Neuronal stem cell (in vitro differentiated cells): ENCODE measurements around the gene LMLN.

Source experiments
- DNase-seq: peaks from one replicate; pipeline ENCODE4 v3.0.0-alpha.2; 2013; ENCODE audit warnings: low spot score
- H2AFZ ChIP-seq: one replicate; pipeline ENCODE4 v1.6.1; 2013; ENCODE audit warnings: mild to moderate bottlenecking, low read length, inconsistent platforms
- H2AK5ac ChIP-seq: 2 replicates; pipeline ENCODE4 v1.6.1; 2013; ENCODE audit warnings: low read depth, mild to moderate bottlenecking, inconsistent platforms, low read length, moderate library complexity, mixed read lengths
- H2BK120ac ChIP-seq: 2 replicates; pipeline ENCODE4 v1.6.1; 2013; ENCODE audit warnings: low read depth, mild to moderate bottlenecking, inconsistent platforms, low read length, moderate library complexity, mixed read lengths
- H2BK12ac ChIP-seq: one replicate; pipeline ENCODE4 v1.6.1; 2013; ENCODE audit warnings: low read length, inconsistent platforms
- H2BK15ac ChIP-seq: 2 replicates; pipeline ENCODE4 v1.6.1; 2013; ENCODE audit warnings: mild to moderate bottlenecking, low read length, inconsistent platforms, mixed read lengths
- H2BK5ac ChIP-seq: one replicate; pipeline ENCODE4 v1.6.1; 2013; ENCODE audit warnings: inconsistent platforms, mild to moderate bottlenecking, low read length, moderate library complexity
- H3K14ac ChIP-seq: one replicate; pipeline ENCODE4 v1.6.1; 2013; ENCODE audit warnings: low read length, inconsistent platforms
- H3K18ac ChIP-seq: 2 replicates; pipeline ENCODE4 v1.6.1; 2013; ENCODE audit warnings: low read length, inconsistent platforms
- H3K23ac ChIP-seq: 2 replicates; pipeline ENCODE4 v1.6.1; 2013; ENCODE audit warnings: low read depth, mild to moderate bottlenecking, mixed read lengths, low read length, inconsistent platforms; ENCODE audit not compliant: poor library complexity
- H3K27ac ChIP-seq: replicated peaks from 3 replicates; pipeline ENCODE4 v1.5.1; 2013; ENCODE audit warnings: low read length, inconsistent platforms
- H3K27me3 ChIP-seq, 3 experiments: 2 replicates each; pipeline ENCODE4 v1.6.1; 2013; ENCODE audit warnings: low read length in 3 of 3, mild to moderate bottlenecking in 2 of 3, inconsistent platforms in 1 of 3, low read depth in 1 of 3, mixed read lengths in 1 of 3, moderate library complexity in 1 of 3; ENCODE audit not compliant: control insufficient read depth in 3 of 3, insufficient read depth in 3 of 3
- H3K36me3 ChIP-seq, 2 donors: replicated peaks in 1 of 2; 2 replicates each; pipeline ENCODE4 v1.6.1; 2013; ENCODE audit warnings: low read length in 2 of 2; ENCODE audit not compliant: control insufficient read depth in 2 of 2, insufficient read depth in 2 of 2
- H3K4ac ChIP-seq: 2 replicates; pipeline ENCODE4 v1.6.1; 2013; ENCODE audit warnings: inconsistent platforms, mild to moderate bottlenecking, low read length, moderate library complexity
- H3K4me1 ChIP-seq, 2 donors: 1 replicate in 1 of 2; 2 replicates in 1 of 2; pipeline ENCODE4 v1.6.1; 2013; ENCODE audit warnings: low read length in 2 of 2, low read depth in 1 of 2; ENCODE audit not compliant: control insufficient read depth in 2 of 2, insufficient read depth in 1 of 2
- H3K4me2 ChIP-seq: one replicate; pipeline ENCODE4 v1.6.1; 2013; ENCODE audit warnings: mild to moderate bottlenecking, low read length, inconsistent platforms; ENCODE audit not compliant: insufficient read depth, poor library complexity, severe bottlenecking
- H3K4me3 ChIP-seq, 2 donors: 2 replicates each; pipeline ENCODE4 v1.5.1; 2013; ENCODE audit warnings: low read length in 2 of 2, mild to moderate bottlenecking in 2 of 2, inconsistent platforms in 1 of 2, moderate library complexity in 1 of 2
- H3K79me1 ChIP-seq: one replicate; pipeline ENCODE4 v1.6.1; 2013; ENCODE audit warnings: low read depth, mild to moderate bottlenecking, inconsistent platforms, low read length, moderate library complexity
- H3K9ac ChIP-seq: one replicate; pipeline ENCODE4 v1.6.1; 2013; ENCODE audit warnings: mild to moderate bottlenecking, low read depth, low read length, inconsistent platforms; ENCODE audit not compliant: poor library complexity
- H3K9me3 ChIP-seq, 2 donors: replicated peaks in 1 of 2; 2 replicates each; pipeline versions ENCODE3 to v1.6.1; 2013; ENCODE audit warnings: low read length in 2 of 2, mild to moderate bottlenecking in 2 of 2, inconsistent platforms in 1 of 2, low read depth in 1 of 2, mixed read lengths in 1 of 2, moderate library complexity in 1 of 2; ENCODE audit not compliant: control insufficient read depth in 2 of 2, insufficient read depth in 1 of 2
- H4K8ac ChIP-seq: one replicate; pipeline ENCODE4 v1.6.1; 2013; ENCODE audit warnings: low read depth, mild to moderate bottlenecking, inconsistent platforms, low read length, moderate library complexity
- H4K91ac ChIP-seq: one replicate; pipeline ENCODE4 v1.6.1; 2013; ENCODE audit warnings: low read length, low read depth, mild to moderate bottlenecking, inconsistent platforms; ENCODE audit not compliant: poor library complexity
- WGBS, 2 donors: extraction: QIAGEN DNeasy Blood & Tissue Kit; methylation state at CpG; one replicate each; pipeline ENCODE4 v1.1.7; 2013; ENCODE audit warnings: missing lambda C conversion rate in 2 of 2, mixed read lengths in 1 of 2; ENCODE audit not compliant: insufficient read length in 2 of 2, insufficient replicate concordance in 1 of 2; ENCODE audit errors: extremely low coverage in 2 of 2; 5-methylcytosine and 5-hydroxymethylcytosine counted together

The LMLN gene

GRCh38 chr3:198071602-198072287 lies 111.7 kb downstream of the LMLN start:
- Histone ChIP-seq H2BK5ac (no peak overlapping the region), H2AFZ (peak overlapping the region; percentile 55), H4K8ac (no peak overlapping the region), H3K23ac (no peak overlapping the region), H3K4ac (no peak overlapping the region), H3K27me3 (peaks cover 0 to 6% (median 0%) of the 10 kb centered on the region in 3 experiments), H2BK120ac (no peak overlapping the region), H3K9ac (no peak overlapping the region), H2AK5ac (no peak overlapping the region), H3K4me2 (no peak overlapping the region), H3K4me3 (no peak overlapping the region), H3K14ac (no peak overlapping the region), H3K18ac (no peak overlapping the region), H3K79me1 (no peaks in the 10 kb centered on the region), H4K91ac (no peak overlapping the region), H3K9me3 (no peaks in the 10 kb centered on the region), H2BK12ac (no peak overlapping the region), H3K36me3 (no peaks in the 10 kb centered on the region), H2BK15ac (no peak overlapping the region), H3K27ac (no peak overlapping the region), H3K4me1 (peaks cover 2 to 18% of the 10 kb centered on the region in 2 donors)
- WGBS, 2 donors = no CpG with 5 or more reads among the region's 4 CpGs
- DNase-seq = peak; percentile 51

GRCh38 chr3:198076722-198077308 lies 116.8 kb downstream of the LMLN start:
- Histone ChIP-seq H3K9me3 (peaks cover 0 to 5% of the 10 kb centered on the region in 2 donors), H3K18ac (no peak overlapping the region), H3K27ac (no peak overlapping the region), H3K4me1 (peaks cover 3 to 10% of the 10 kb centered on the region in 2 donors), H2AFZ (no peak overlapping the region), H3K14ac (no peak overlapping the region), H2AK5ac (no peak overlapping the region), H2BK15ac (no peak overlapping the region), H3K79me1 (no peaks in the 10 kb centered on the region), H3K9ac (no peak overlapping the region), H3K27me3 (peaks cover 4 to 23% (median 9%) of the 10 kb centered on the region in 3 experiments), H3K4ac (no peak overlapping the region), H2BK5ac (no peak overlapping the region), H3K4me3 (no peak overlapping the region), H2BK12ac (no peak overlapping the region), H3K23ac (no peak overlapping the region), H2BK120ac (no peak overlapping the region), H4K8ac (no peak overlapping the region), H4K91ac (no peak overlapping the region), H3K4me2 (no peak overlapping the region), H3K36me3 (no peaks in the 10 kb centered on the region)
- WGBS, 2 donors = no CpG with 5 or more reads among the region's 8 CpGs
- DNase-seq = no peak

GRCh38 chr3:198079771-198080520 lies 119.9 kb downstream of the LMLN start:
- DNase-seq = no peak

More at GRCh38 chr3:198079771-198080520, 119.9 kb downstream of the LMLN start:
- peak overlapping the region; percentile 71 to 82 for H3K4me3 ChIP-seq
- H2BK120ac ChIP-seq = no peak overlapping the region
- H3K4ac ChIP-seq = no peak overlapping the region
- H3K36me3 ChIP-seq = no peaks in the 10 kb centered on the region
- H4K8ac ChIP-seq = no peak overlapping the region
- peak overlapping the region; percentile 94 for H3K14ac ChIP-seq
- no peak overlapping the region for H2AK5ac ChIP-seq
- peak overlapping the region; percentile 49 for H2BK15ac ChIP-seq
- H3K79me1 ChIP-seq = no peaks in the 10 kb centered on the region
- peaks cover 0 to 7% of the 10 kb centered on the region in 2 donors for H3K9me3 ChIP-seq
- H2AFZ ChIP-seq = peak overlapping the region; percentile 100
- peak overlapping the region; percentile 73 for H3K23ac ChIP-seq
- no peak overlapping the region for H2BK5ac ChIP-seq
- H2BK12ac ChIP-seq = no peak overlapping the region
- no peak overlapping the region for H3K9ac ChIP-seq
- peak overlapping the region; percentile 96 for H3K4me2 ChIP-seq
- H3K27me3 ChIP-seq = peaks cover 4 to 22% (median 22%) of the 10 kb centered on the region in 3 experiments
- peak overlapping the region; percentile 71 for H3K18ac ChIP-seq
- no CpG with 5 or more reads among the region's 47 CpGs for WGBS, 2 donors
- H3K4me1 ChIP-seq = peaks cover 2 to 3% of the 10 kb centered on the region in 2 donors
- no peak overlapping the region for H4K91ac ChIP-seq
- H3K27ac ChIP-seq = no peak overlapping the region
